Suprapubic skin (tissue), 4 donors: ENCODE data around the gene JPT1. TPM values are rescaled to one million over a fixed set of nuclear protein-coding genes. Genes with fewer than 3 reads are reported as not detected.
"Not testable (repeated sequence)": the region's sequence is repeated elsewhere in the genome, so short reads cannot be mapped to it uniquely, and the experiment has no call there.

ENCODE experiments used
- DNase-seq, 2 donors: peaks; one replicate each; pipeline ENCODE4 v3.0.0-alpha.2; 2019; ENCODE audit warnings: low spot score in 2 of 2
- H3K27ac ChIP-seq: fragments of 200-600 bp; sonication (generic); one replicate; pipeline ENCODE4 v1.5.1; 2019
- H3K27me3 ChIP-seq: fragments of 200-600 bp; sonication (generic); one replicate; pipeline ENCODE4 v1.5.1; 2019
- H3K36me3 ChIP-seq: fragments of 200-600 bp; sonication (generic); one replicate; pipeline ENCODE4 v1.5.1; 2019
- H3K4me1 ChIP-seq: fragments of 200-600 bp; sonication (generic); one replicate; pipeline ENCODE4 v1.5.1; 2019
- H3K4me3 ChIP-seq: fragments of 200-600 bp; sonication (generic); one replicate; pipeline ENCODE4 v1.5.1; 2019; ENCODE audit warnings: mild to moderate bottlenecking
- H3K9me3 ChIP-seq: fragments of 200-600 bp; sonication (generic); one replicate; pipeline ENCODE4 v1.5.1; 2019
- EP300 ChIP-seq: sonication (generic); formaldehyde crosslinking; IDR thresholded peaks from one replicate; pipeline ENCODE4 v1.6.1; 2017; ENCODE audit warnings: antibody characterized with exemption
- POLR2A ChIP-seq, 2 donors: fragments of 450-650 bp; IDR thresholded peaks; one replicate each; pipeline ENCODE4 v1.6.1; 2017; ENCODE audit warnings: antibody characterized with exemption in 2 of 2, mild to moderate bottlenecking in 2 of 2, moderate library complexity in 2 of 2
- POLR2AphosphoS5 ChIP-seq, 3 donors: sonication (generic); formaldehyde crosslinking; IDR thresholded peaks; one replicate each; pipeline ENCODE4 v1.6.1; 2017; ENCODE audit warnings: antibody characterized with exemption in 3 of 3
- WGBS: methylation state at CpG from one replicate; pipeline ENCODE4 v1.1.5; 2018; 5-methylcytosine and 5-hydroxymethylcytosine counted together
- total RNA-seq, 4 donors: library from RNA; depleted of rRNA; stranded (reverse); fragments of >200 nt; gene quantifications; one replicate each; pipeline ENCODE4 v1.1.0, GENCODE V29; 2016
- TF ChIP-seq, protein P1 (sequence below), 2 donors: fragments of 200-600 bp in 1 of 2; fragments of 450-650 bp in 1 of 2; sonication (generic) in 1 of 2; IDR thresholded peaks; one replicate each; pipeline ENCODE4 v1.5.1; 2016 to 2019; ENCODE audit warnings: antibody characterized with exemption in 2 of 2, mild to moderate bottlenecking in 1 of 2, moderate library complexity in 1 of 2

JPT1 gene
- total RNA-seq, 4 donors from 2014 or later = 37.9 to 55.9 (median 50.4) TPM

DNA sequence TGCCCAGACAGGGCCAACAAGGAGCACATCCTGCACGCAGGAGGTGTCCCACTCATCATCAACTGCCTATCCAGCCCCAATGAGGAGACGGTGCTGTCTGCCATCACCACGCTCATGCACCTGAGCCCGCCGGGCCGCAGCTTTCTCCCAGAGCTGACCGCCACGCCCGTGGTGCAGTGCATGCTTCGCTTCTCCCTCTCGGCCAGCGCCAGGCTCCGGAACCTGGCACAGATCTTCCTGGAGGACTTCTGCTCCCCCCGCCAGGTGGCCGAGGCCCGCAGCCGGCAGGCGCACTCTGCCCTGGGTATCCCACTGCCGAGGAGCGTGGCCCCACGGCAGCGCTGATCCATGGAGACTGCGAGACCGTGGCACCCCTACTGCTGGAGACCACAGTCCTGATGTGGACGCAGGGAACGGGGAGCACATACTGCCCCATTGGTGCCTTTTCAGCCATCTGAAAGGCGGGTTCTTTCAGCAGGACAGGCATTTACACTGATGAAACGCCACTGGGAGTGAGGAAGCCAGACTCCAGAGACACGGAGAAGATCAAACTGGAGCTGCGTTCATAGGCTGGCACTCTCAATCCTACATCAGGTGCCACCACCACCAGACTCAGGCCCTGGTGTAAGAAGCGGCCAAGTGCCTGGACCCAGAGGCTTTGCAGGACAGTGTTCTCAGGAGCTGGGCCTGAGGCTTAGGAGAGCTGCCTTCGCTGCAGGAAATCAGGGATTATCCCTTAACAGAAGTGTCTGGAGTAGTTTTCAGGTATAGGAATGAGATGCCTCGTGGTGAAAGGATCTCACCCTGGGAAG, 25.4 kb downstream of the JPT1 start:
- Histone ChIP-seq H3K27ac (no peak overlapping the region), H3K27me3 (no peaks in the 10 kb centered on the region), H3K4me1 (peaks cover 39% of the 10 kb centered on the region), H3K9me3 (no peaks in the 10 kb centered on the region), H3K4me3 (no peak overlapping the region), H3K36me3 (peaks cover 17% of the 10 kb centered on the region)
- TF ChIP-seq POLR2AphosphoS5 (IDR thresholded peaks at IDR 0.05) (no peak), EP300 (no peak), POLR2A (IDR thresholded peaks at IDR 0.05) (no peak)
- TF ChIP-seq, protein P1, sequence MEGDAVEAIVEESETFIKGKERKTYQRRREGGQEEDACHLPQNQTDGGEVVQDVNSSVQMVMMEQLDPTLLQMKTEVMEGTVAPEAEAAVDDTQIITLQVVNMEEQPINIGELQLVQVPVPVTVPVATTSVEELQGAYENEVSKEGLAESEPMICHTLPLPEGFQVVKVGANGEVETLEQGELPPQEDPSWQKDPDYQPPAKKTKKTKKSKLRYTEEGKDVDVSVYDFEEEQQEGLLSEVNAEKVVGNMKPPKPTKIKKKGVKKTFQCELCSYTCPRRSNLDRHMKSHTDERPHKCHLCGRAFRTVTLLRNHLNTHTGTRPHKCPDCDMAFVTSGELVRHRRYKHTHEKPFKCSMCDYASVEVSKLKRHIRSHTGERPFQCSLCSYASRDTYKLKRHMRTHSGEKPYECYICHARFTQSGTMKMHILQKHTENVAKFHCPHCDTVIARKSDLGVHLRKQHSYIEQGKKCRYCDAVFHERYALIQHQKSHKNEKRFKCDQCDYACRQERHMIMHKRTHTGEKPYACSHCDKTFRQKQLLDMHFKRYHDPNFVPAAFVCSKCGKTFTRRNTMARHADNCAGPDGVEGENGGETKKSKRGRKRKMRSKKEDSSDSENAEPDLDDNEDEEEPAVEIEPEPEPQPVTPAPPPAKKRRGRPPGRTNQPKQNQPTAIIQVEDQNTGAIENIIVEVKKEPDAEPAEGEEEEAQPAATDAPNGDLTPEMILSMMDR (IDR thresholded peaks at IDR 0.05) = no peak
- DNase-seq = no peak
- WGBS = 88% methylated on average over 6 of the region's 33 CpGs

DNA sequence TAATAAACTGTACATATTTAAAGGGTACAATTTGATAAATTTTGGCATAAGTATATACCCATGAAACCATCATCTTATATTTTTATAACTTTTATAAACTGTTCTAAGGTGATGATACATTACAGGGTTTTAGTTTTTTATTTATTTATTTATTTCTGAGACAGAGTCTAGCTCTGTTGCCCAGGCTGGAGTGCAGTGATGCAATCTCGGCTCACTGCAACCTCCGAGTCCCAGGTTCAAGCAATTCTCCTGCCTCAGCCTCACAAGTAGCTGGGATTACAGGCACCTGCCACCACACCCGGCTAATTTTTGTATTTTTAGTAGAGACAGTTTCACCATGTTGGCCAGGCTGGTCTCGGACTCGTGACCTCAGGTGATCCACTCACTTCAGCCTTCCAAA, 26.4 kb downstream of the JPT1 start:
- not testable (repeated sequence) for H3K4me3 ChIP-seq, DNase-seq, H3K27ac ChIP-seq, H3K27me3 ChIP-seq, H3K9me3 ChIP-seq
- Histone ChIP-seq H3K4me1 (peaks cover 41% of the 10 kb centered on the region), H3K36me3 (peaks cover 17% of the 10 kb centered on the region)
- WGBS = 83% methylated on average over 5 of the region's 5 CpGs

DNA sequence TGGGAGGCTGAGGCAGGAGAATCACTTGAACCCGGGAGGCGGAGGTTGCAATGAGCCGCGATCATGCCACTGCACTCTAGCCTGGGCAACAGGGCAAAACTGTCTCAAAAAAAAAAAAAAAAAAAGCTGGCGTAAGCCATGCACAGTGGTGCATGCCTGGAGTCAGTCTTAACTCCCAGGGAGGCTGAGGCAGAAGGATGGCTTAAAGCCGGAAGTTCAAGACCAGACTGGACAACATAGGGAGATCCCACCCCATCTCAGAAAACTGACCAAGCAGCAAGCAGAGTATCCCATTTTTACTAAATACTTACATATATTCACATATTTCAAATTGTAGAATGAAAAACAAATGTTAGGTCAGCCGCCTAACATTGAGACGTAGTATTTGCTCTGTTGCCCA, 27.4 kb downstream of the JPT1 start:
- Histone ChIP-seq H3K4me3 (no peak overlapping the region), H3K27ac (no peak overlapping the region), H3K27me3 (no peaks in the 10 kb centered on the region), H3K4me1 (peaks cover 36% of the 10 kb centered on the region), H3K9me3 (no peaks in the 10 kb centered on the region), H3K36me3 (peaks cover 17% of the 10 kb centered on the region)
- TF ChIP-seq POLR2A (IDR thresholded peaks at IDR 0.05) (no peak), POLR2AphosphoS5 (IDR thresholded peaks at IDR 0.05) (no peak), EP300 (no peak)
- TF ChIP-seq, protein P1 (IDR thresholded peaks at IDR 0.05) = no peak
- DNase-seq = no peak
- WGBS = 85% methylated on average over 8 of the region's 8 CpGs

DNA sequence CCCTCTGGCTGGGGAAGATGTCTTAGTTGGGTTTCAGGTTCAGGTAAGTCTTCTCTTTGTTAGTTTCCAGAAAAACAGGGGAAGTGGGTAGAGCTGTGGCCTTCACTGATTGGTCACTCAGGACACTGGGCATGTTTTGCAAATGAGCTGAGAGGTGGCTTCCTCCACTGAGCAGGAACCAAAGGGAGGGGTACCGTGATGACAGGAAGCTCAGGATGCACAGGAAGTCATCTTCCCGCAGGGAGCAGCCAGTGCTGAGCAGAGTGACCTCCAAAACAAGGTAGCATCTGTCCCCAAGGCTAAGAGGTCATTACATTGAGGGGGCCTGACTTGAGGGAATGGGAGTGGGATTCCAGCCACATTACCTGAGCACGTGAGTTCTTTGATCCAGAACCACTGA, 28.3 kb downstream of the JPT1 start:
- WGBS = 62% methylated on average over 3 of the region's 3 CpGs
- Histone ChIP-seq H3K36me3 (peaks cover 17% of the 10 kb centered on the region), H3K4me1 (peaks cover 33% of the 10 kb centered on the region), H3K27me3 (no peaks in the 10 kb centered on the region), H3K4me3 (no peak overlapping the region), H3K27ac (no peak overlapping the region), H3K9me3 (no peaks in the 10 kb centered on the region)
- TF ChIP-seq, protein P1 (IDR thresholded peaks at IDR 0.05) = no peak
- TF ChIP-seq POLR2AphosphoS5 (IDR thresholded peaks at IDR 0.05) (no peak), POLR2A (IDR thresholded peaks at IDR 0.05) (no peak), EP300 (no peak)
- no peak for DNase-seq

DNA sequence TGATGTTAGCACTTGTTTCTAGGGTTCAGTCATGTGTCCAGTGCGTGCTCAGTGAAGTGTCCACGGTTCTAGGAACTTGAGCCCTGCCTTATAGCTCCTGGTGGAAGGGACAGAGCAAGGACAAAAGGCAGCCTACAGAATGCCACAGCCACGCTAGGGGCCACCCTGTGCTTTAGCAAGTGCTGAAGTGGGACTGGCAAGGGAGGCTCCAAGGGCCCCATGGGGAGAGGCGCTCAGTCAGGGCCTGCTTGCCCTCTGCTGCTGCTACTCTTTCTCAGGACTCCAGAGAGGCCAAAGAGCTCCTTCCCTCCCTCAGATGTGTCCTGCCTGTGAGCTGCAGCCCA, 29.5 kb downstream of the JPT1 start:
- no peak overlapping the region for H3K4me3 ChIP-seq
- no peaks in the 10 kb centered on the region for H3K9me3 ChIP-seq
- no peaks in the 10 kb centered on the region for H3K27me3 ChIP-seq
- peaks cover 23% of the 10 kb centered on the region for H3K4me1 ChIP-seq
- H3K27ac ChIP-seq = peak overlapping the region; percentile 87
- H3K36me3 ChIP-seq = peaks cover 12% of the 10 kb centered on the region
- no peak for DNase-seq
- WGBS = 72% methylated on average over 3 of the region's 4 CpGs
- TF ChIP-seq EP300 (no peak), POLR2AphosphoS5 (IDR thresholded peaks at IDR 0.05) (no peak), POLR2A (IDR thresholded peaks at IDR 0.05) (no peak)
- TF ChIP-seq, protein P1 (IDR thresholded peaks at IDR 0.05) = no peak
